HG03097 (cell line): ENCODE data around the gene PRKAB2.
"Not testable (repeated sequence)": the region's sequence is repeated elsewhere in the genome, so short reads cannot be mapped to it uniquely, and the experiment has no call there.

ENCODE experiments used
- ATAC-seq: cut with Tn5 transposase; IDR thresholded peaks from one replicate; pipeline ENCODE4 v1.9.1; 2021; ENCODE audit not compliant: unreplicated experiment, low FRiP score

Gene PRKAB2

GRCh38 chr1:147177611-147178380 is 5.5 kb upstream of the PRKAB2 start:
- ATAC-seq, result no peak

GRCh38 chr1:147171399-147172167 is 687 bp downstream of the PRKAB2 start:
- ATAC-seq, result no peak

- ATAC-seq, result no peak
Measured at GRCh38 chr1:147169840-147170674, 2.2 kb downstream of the PRKAB2 start.

GRCh38 chr1:147169171-147169570 is 3.1 kb downstream of the PRKAB2 start:
- ATAC-seq, result no peak

GRCh38 chr1:147168626-147169058 is 3.6 kb downstream of the PRKAB2 start:
- no peak for ATAC-seq

GRCh38 chr1:147167365-147167764 is 4.9 kb downstream of the PRKAB2 start:
- ATAC-seq, result no peak

GRCh38 chr1:147163019-147163418 is 9.3 kb downstream of the PRKAB2 start:
- no peak for ATAC-seq

- no peak for ATAC-seq
Measured at GRCh38 chr1:147162093-147162492, 10.2 kb downstream of the PRKAB2 start.

GRCh38 chr1:147157116-147157515 is 15.2 kb downstream of the PRKAB2 start:
- not testable (repeated sequence) for ATAC-seq

GRCh38 chr1:147156642-147157041 is 15.6 kb downstream of the PRKAB2 start:
- ATAC-seq, result no peak

- no peak for ATAC-seq
Measured at GRCh38 chr1:147152772-147153171, 19.5 kb downstream of the PRKAB2 start.

- ATAC-seq, result no peak
Measured at GRCh38 chr1:147151244-147151643, 21.0 kb downstream of the PRKAB2 start.

- no peak for ATAC-seq
Measured at GRCh38 chr1:147142886-147143285, 29.4 kb downstream of the PRKAB2 start.

- not testable (repeated sequence) for ATAC-seq
Measured at GRCh38 chr1:147130721-147131120, 41.5 kb downstream of the PRKAB2 start.

- ATAC-seq, result no peak
Measured at GRCh38 chr1:147129116-147129873, 43.0 kb downstream of the PRKAB2 start.

GRCh38 chr1:147124266-147124665 is 48.0 kb downstream of the PRKAB2 start:
- no peak for ATAC-seq

- no peak for ATAC-seq
Measured at GRCh38 chr1:147117109-147117508, 55.2 kb downstream of the PRKAB2 start.

- ATAC-seq, result no peak
Measured at GRCh38 chr1:147115496-147115895, 56.8 kb downstream of the PRKAB2 start.

GRCh38 chr1:147115079-147115478 is 57.2 kb downstream of the PRKAB2 start:
- ATAC-seq, result not testable (repeated sequence)

- ATAC-seq, result not testable (repeated sequence)
Measured at GRCh38 chr1:147114353-147114752, 57.9 kb downstream of the PRKAB2 start.
